Measurements from ENCODE around the gene PPFIA4. TPM values are rescaled to one million over a fixed set of nuclear protein-coding genes. Genes with fewer than 3 reads are reported as not detected.

Gene PPFIA4
- total RNA-seq, 1 experiment from 2014 or later: 21.1 TPM

- TF ChIP-seq ZBTB43 (CRISPR knock-in tag; IDR thresholded peaks at IDR 0.05) (peak; percentile 27; the same call in 1 of the 2 replicates), TP53 (CRISPR knock-in tag; IDR thresholded peaks at IDR 0.05) (no peak), AR (CRISPR knock-in tag; IDR thresholded peaks at IDR 0.05) (peak; percentile 79; the same call in 1 of the 2 replicates), ZNF138 (CRISPR knock-in tag; conservative IDR thresholded peaks at IDR 0.05) (no peak), NR2C2 (CRISPR knock-in tag; IDR thresholded peaks at IDR 0.05) (no peak), ZMAT4 (CRISPR knock-in tag; IDR thresholded peaks at IDR 0.05) (no peak), ZNF423 (CRISPR knock-in tag; IDR thresholded peaks at IDR 0.05) (no peak), CBFB (CRISPR knock-in tag; IDR thresholded peaks at IDR 0.05; ENCODE audit: low read depth) (no peak), MAX (CRISPR knock-in tag; IDR thresholded peaks at IDR 0.05) (peak; percentile 83), NFATC4 (CRISPR knock-in tag; IDR thresholded peaks at IDR 0.05) (no peak), ZNF232 (CRISPR knock-in tag; IDR thresholded peaks at IDR 0.05) (peak; percentile 65; the same call in 1 of the 2 replicates), TEAD4 (CRISPR knock-in tag; IDR thresholded peaks at IDR 0.05) (no peak), ZNF219 (CRISPR knock-in tag; IDR thresholded peaks at IDR 0.05; ENCODE audit: borderline replicate concordance) (no peak), FOXP1 (CRISPR knock-in tag; IDR thresholded peaks at IDR 0.05; ENCODE audit: borderline replicate concordance) (peak; percentile 61; the same call in 1 of the 2 replicates), SOX15 (CRISPR knock-in tag; IDR thresholded peaks at IDR 0.05) (no peak), FOXP4 (CRISPR knock-in tag; IDR thresholded peaks at IDR 0.05) (no peak), ESRRA (CRISPR knock-in tag; IDR thresholded peaks at IDR 0.05; ENCODE audit: borderline replicate concordance) (no peak), ZNF263 (CRISPR knock-in tag; IDR thresholded peaks at IDR 0.05; ENCODE audit: low read depth) (no peak), MYBL2 (CRISPR knock-in tag; IDR thresholded peaks at IDR 0.05) (peak; percentile 30; the same call in 1 of the 2 replicates), E2F4 (CRISPR knock-in tag; IDR thresholded peaks at IDR 0.05; ENCODE audit: borderline replicate concordance, low read depth) (no peak), CREB1 (CRISPR knock-in tag; IDR thresholded peaks at IDR 0.05) (no peak; the same call in 1 of the 2 replicates), SMAD3 (CRISPR knock-in tag; IDR thresholded peaks at IDR 0.05; ENCODE audit: borderline replicate concordance) (peak; percentile 69; the same call in 1 of the 2 replicates), JAZF1 (CRISPR knock-in tag; IDR thresholded peaks at IDR 0.05) (no peak), ZNF317 (CRISPR knock-in tag; IDR thresholded peaks at IDR 0.05; ENCODE audit: borderline replicate concordance, low read depth) (no peak), ELF4 (CRISPR knock-in tag; IDR thresholded peaks at IDR 0.05; ENCODE audit: low read depth) (no peak), SMAD4 (CRISPR knock-in tag; IDR thresholded peaks at IDR 0.05) (no peak), ATF1 (CRISPR knock-in tag; IDR thresholded peaks at IDR 0.05) (no peak), E2F5 (CRISPR knock-in tag; IDR thresholded peaks at IDR 0.05) (peak; percentile 19; the same call in 1 of the 2 replicates), ETV6 (CRISPR knock-in tag; IDR thresholded peaks at IDR 0.05) (no peak), CDX4 (CRISPR knock-in tag; IDR thresholded peaks at IDR 0.05; ENCODE audit: borderline replicate concordance) (no peak)
Observed at GRCh38 chr1:203006948-203007871, 19.1 kb upstream of the PPFIA4 start, which contains the start of gene TMEM183A (continued).
